Stimulated activated CD4-positive, alpha-beta T cell treated with anti-CD3 and anti-CD28 coated beads, Interleukin-12 subunit alpha, Interleukin-12 subunit beta, amount 100 ng/mL, for 4 hours (primary cell): ENCODE results near the gene WWOX.

Source experiments
- DNase-seq: peaks from one replicate; pipeline ENCODE4 v3.0.0-alpha.2; 2020

WWOX gene

GRCh38 chr16:78552716-78553115 lies 453.3 kb downstream of the WWOX start:
- no peak for DNase-seq

GRCh38 chr16:78553268-78554039 lies 454.0 kb downstream of the WWOX start:
- DNase-seq = no peak

GRCh38 chr16:78556421-78556820 lies 457.0 kb downstream of the WWOX start:
- no peak for DNase-seq

- DNase-seq = no peak
These were observed 461.5 kb downstream of the WWOX start for GRCh38 chr16:78560997-78561396.

GRCh38 chr16:78562111-78562510 lies 462.7 kb downstream of the WWOX start:
- no peak for DNase-seq

- no peak for DNase-seq
These were observed 463.2 kb downstream of the WWOX start for GRCh38 chr16:78562650-78563049.

GRCh38 chr16:78563905-78564304 lies 464.5 kb downstream of the WWOX start:
- no peak for DNase-seq

- DNase-seq = no peak
These were observed 467.1 kb downstream of the WWOX start for GRCh38 chr16:78566397-78567073.

GRCh38 chr16:78570399-78571141 lies 471.1 kb downstream of the WWOX start:
- DNase-seq = no peak

- DNase-seq = no peak
These were observed 472.0 kb downstream of the WWOX start for GRCh38 chr16:78571434-78571833.

GRCh38 chr16:78571898-78572358 lies 472.5 kb downstream of the WWOX start:
- DNase-seq = no peak

- DNase-seq = no peak
These were observed 475.1 kb downstream of the WWOX start for GRCh38 chr16:78574571-78574970.

- no peak for DNase-seq
These were observed 477.5 kb downstream of the WWOX start for GRCh38 chr16:78576941-78577340.

GRCh38 chr16:78577630-78578029 lies 478.2 kb downstream of the WWOX start:
- no peak for DNase-seq

- DNase-seq = no peak
These were observed 479.6 kb downstream of the WWOX start for GRCh38 chr16:78579020-78579419.

GRCh38 chr16:78583441-78583840 lies 484.0 kb downstream of the WWOX start:
- DNase-seq = no peak

GRCh38 chr16:78584213-78584860 lies 484.9 kb downstream of the WWOX start:
- no peak for DNase-seq

- DNase-seq = no peak
These were observed 485.5 kb downstream of the WWOX start for GRCh38 chr16:78584991-78585390.

GRCh38 chr16:78589331-78589730 lies 489.9 kb downstream of the WWOX start:
- DNase-seq = no peak

- DNase-seq = no peak
These were observed 492.2 kb downstream of the WWOX start for GRCh38 chr16:78591682-78592103.

GRCh38 chr16:78592111-78592510 lies 492.7 kb downstream of the WWOX start:
- DNase-seq = no peak

- no peak for DNase-seq
These were observed 493.9 kb downstream of the WWOX start for GRCh38 chr16:78593352-78593751.

GRCh38 chr16:78594191-78594590 lies 494.7 kb downstream of the WWOX start:
- DNase-seq = no peak
